GM19193 (cell line): ENCODE results near the gene RBBP5.

Source experiments
- POLR2A ChIP-seq: IDR thresholded peaks from 4 replicates; pipeline ENCODE4 v1.6.1; 2011; ENCODE audit not compliant: insufficient read depth, insufficient read length; ENCODE audit errors: extremely low read depth

The RBBP5 gene

DNA sequence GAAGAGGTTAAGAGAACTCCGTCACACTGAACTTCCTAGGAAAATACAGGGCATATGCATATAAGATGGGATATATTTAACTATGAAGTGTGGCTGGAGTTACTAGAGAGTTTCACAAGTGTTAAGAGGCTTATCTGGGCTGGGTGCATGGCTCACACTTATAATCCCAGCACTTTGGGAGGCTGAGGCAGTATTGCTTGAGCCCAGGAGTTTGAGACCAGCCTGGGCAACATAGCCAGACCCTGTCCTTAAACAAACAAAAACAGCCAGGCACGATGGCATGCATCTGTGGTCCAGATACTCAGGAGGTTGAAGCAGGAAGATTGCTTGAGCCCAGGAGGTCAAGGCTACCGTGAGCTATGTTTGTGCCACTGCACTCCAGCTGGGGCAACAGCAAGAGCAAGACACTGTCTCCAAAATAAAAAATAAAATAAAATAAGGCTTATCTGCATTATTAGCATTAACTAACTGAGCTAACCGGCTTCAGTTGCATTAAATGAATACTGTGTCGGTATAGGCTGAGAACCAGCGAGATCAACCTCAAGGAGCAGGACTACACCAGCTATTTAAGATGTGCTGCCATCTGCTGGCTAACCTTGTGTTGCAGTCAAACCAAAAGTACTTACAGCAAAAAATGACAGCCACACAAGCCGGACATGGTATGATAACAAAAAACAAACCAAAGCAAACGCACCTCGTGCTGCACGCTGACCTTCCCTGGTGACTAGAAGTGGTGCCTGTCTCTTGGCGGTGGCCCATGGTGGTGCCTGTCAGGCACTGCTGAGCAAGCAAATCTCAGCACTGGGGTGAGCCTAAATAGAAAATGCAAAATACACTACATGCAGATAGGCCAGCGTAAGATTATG, 19.7 kb upstream of the RBBP5 start:
- no peak for TF ChIP-seq POLR2A

DNA sequence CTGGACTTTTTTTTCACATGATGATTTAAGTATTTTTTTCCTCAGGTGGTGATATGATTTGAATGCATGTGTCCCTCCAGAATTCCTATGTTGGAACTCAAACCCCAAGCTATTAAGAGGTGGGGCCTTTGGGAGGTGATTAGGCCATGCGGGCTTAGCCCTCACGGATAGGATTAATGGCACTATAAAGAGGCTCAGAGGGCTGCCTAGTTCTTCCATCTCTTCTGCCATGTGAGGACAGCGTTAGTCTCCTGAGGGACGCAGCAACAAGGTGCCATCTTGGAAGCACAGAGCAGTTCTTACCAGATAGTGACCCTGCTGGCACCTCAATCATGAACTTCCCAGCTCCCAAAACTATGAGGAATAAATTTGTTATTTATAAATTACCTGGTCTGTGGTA, 18.3 kb upstream of the RBBP5 start:
- TF ChIP-seq POLR2A: no peak

DNA sequence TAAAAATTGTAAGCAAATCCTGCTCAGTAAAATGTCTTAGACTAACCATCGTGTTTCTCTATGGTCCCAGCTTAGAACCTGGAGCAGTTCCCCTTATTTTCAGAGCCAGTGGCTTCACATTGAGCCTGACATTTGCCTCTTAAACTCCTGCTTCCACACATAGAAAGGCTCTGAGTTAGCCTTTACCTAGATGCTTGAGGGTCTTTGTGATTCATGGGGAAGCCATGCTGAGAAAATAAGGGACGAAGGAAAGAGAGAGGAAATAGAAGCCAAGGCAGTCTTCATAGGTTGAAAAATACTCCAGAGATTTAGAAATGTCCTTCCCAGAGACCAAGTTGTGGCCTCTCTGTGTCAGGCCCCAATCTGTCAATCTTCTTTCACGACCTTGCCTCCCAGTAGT, 16.1 kb upstream of the RBBP5 start:
- no peak for TF ChIP-seq POLR2A

DNA sequence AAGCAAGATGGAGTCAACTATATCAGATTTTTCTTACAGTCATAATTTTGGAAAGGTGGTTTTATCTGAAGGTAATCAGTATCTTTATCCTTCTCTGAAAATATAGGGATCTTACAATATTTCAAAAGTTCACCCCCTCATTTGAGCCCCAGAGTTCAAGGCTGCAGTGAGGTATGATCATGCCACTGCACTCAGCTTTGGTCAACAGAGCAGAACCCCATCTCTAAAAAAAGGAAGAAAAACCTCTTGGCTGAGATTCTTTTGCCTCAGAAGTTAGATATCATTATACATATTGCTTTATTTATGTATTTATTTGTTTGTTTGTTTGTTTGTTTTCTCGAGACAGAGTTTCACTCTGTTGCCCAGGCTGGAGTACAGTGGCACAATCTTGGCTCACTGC, 11.5 kb upstream of the RBBP5 start:
- TF ChIP-seq POLR2A: no peak

DNA sequence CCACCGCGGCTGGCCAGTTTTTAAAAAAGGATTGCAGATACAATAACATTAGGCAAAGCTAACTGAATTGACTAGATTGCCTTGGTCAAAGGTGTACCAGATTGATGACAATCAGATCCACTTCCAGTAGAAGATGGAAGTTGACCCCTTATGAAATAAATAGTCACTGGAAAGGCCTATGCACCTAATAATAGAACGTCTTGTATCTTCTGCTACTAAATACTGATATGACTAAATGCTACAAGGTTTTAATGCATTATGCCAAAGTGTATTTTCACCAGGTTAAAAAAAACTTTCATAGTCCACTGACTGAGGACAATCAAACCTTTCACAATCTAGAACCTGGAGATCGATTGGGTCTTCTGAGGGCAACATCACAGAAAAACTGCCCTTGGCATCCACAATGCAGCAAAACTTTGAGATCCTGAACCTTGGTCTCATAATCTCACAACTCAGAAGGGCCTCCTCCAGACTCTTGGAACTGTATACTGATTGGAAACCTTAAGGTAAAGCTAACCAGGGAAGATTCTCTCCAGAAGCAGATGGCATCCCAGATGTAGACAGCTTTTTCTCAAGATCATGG, 7.8 kb upstream of the RBBP5 start:
- TF ChIP-seq POLR2A: no peak

DNA sequence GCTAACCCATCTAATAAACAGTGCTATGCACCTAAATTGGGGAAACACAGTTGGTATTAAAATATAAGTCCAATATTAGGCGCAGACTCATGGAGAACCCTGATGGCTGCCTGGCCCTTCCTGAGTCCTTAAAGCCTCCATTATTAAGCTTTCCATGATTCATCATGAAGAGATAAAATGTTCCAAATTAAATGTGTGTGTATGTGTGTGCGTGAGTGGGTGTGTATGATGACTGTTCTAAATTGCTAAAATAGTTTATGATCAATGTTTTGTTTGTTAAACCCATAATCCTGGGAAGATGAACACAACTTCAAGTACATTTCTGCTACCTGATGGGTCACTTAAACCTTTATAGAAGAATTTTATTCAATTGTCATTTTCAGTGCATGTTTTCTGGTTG, 6.3 kb upstream of the RBBP5 start:
- no peak for TF ChIP-seq POLR2A

DNA sequence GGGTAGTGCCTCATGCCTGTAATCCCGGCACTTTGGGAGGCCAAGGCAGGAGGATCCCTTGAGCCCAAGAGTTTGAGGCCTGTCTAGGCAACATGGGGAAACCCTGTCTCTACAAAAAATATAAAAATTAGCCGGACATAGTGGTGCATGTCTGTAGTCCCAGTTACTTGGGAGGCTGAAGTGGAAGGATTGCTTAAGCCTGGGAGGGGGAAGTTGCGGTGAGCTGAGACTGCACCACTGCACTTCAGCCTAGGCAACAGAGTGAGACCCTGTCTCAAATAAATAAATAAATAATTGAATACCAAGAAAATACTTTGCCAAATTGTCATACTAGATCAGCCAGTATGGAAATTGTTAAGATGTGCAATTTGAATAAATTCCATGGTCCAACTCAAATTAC, 5.9 kb upstream of the RBBP5 start:
- no peak for TF ChIP-seq POLR2A

DNA sequence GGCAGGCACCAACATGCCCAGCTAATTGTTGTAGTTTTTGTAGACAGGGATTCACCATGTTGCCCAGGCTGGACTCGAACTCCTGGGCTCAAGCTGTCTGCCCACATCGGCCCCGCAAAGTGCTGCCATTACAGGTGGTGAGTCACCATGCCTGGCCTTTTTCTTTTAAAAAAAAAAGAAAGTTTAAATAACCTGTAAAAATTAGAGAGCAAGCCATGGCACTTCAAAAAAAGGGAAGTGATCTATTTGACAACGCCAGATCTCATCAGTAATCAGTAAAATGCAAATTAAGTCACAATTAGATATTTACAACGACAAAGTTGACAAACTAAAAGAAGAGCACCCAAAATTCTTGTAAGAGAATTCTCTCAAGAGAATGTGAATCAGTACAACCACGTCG, 2.9 kb upstream of the RBBP5 start:
- no peak for TF ChIP-seq POLR2A

DNA sequence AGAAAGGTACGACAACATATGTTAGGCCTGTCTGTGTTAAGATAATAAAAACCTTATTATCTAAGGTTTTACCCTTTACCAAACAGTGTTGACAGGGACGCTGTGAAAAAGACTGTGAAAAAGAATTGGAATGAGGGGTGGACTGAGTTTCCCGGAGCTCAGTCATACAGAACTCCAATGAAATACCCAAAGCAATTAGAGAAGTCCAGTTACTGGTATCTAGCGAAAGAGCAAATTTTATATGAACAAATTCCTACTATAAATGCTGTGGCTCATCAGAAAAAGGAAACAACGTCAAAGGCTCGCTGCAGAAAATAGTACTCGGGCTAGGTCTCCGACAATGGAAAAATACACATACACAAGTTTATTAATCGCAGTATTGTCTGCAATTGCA, 708 bp upstream of the RBBP5 start:
- no peak for TF ChIP-seq POLR2A

DNA sequence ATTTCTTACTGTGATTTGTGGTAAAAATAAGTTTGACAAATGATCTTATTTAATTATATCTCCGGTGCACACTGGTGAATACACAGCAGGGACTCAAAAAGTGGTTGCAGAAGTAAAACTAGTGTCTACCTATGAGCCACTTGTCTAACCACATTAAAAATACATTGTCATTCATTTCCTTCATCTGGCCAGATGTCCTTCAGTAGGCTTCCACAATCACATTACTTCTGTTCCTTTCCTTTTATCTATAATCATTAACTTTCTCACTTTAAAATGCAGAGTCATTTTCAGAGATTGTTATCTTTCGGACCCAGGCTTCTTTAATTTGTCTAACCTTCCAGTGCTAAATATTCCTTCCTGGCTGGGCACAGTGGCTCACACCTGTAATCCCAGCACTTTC, 3.0 kb downstream of the RBBP5 start:
- TF ChIP-seq POLR2A: no peak

DNA sequence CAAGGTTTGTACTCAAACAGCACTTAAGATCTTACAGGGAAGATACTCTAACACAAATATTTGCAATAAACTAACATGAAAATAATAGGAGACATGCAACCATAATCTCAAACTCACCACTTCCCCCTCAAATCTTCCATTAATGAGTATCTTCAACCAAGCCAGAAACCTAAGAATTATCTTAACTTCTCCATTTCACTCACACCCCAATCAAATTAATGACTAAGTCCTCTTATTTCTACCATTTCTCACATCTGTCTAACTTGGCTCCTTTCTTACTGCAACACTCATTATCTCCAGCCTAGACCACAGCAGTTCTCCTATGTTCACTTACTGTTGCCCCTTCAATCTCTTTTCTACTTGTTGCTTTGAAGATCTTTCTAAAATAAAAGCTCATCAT, 10.4 kb downstream of the RBBP5 start:
- no peak for TF ChIP-seq POLR2A

DNA sequence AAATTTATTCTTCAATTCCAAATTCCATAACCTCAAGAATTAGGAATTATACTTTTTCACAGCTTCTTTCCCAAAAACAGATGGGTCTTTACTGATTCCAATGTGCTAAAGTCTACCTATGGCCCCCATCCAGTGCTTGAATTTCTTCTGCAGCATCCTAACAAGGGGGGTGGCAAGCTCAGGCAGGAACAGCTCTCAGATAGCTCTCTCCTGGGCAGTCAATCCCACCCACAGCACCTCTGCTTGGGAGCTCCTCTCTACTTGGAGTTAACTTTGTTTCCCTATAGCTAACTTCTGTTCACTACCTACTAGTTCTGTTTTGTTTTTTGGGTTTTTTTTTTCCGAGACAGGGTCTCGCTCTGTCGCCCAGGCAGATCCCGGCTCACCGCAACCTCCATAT, 12.1 kb downstream of the RBBP5 start:
- no peak for TF ChIP-seq POLR2A

DNA sequence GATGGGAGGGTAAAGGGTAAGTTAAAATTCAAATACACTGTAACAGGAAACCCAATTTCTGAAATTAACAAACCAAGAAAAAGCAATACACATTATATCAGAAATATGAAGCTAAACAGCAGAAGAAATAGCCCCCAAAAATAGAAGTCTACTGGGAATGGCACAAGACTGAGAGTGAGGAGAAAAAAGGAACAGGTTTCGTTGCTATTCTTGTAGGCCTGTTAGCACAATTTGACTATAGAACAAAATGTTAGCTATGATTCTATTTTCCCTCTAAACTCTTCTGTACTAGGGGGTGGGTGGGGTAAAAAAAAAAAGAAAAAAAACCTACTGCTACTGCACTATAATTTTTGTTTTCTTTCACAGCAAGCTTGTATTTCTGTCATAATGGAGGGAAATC, 12.5 kb downstream of the RBBP5 start:
- TF ChIP-seq POLR2A: no peak

DNA sequence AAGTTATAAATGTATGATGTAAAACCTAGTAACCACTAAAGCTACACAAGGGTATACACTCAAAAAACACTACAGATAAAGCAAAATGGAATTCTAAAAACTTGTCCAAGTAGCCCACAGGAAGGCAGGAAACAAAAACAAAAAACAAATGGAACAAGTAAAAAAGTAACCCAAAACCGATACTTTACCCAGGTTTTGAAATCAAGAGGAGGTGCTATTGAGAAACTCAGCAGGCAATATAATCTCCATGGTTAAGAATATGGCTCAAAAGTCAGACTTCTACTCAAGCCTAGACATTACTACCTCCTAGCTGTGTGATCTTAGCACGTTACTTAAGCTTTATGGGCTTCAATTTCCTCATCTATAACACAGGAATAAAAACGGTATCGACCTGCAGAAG, 13.3 kb downstream of the RBBP5 start:
- no peak for TF ChIP-seq POLR2A

DNA sequence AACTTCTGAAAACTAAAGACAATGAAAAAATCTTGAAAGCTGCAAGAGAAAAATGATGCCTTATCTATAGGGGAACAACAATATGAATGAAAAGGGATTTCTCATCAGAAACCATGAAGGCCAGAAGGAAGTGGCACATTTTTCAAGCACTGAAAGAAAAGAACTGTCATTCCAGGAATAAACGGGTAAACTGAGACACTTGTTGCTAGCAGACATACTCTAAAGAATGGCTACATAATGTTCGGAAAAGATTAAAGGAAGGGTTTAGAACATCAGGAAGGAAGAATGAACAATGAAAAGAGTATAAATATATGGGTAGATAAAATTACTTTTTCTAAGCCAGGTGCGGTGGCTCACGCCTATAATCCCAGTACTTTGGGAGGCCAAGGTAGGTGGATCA, 14.5 kb downstream of the RBBP5 start:
- no peak for TF ChIP-seq POLR2A

DNA sequence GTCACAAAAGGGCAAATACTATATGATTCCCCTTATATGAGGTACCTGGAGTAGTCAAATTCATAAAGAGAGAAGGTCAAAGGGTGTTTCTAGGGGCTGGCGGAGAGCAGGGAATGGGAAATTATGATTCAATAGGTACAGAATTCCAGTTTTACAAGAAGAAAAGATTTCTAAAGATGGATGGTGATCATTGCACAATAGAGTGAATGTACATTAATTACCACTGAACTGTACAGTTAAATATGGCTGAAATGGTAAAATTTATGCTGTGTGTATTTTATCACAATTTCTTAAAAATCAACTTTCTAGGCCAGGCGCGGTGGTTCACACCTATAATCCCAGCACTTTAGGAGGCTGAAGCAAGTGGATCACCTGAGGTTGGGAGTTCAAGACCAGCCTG, 19.4 kb downstream of the RBBP5 start:
- TF ChIP-seq POLR2A: no peak
